CD4-positive, alpha-beta memory T cell (primary cell): Measurements from ENCODE around the gene UBA6. TPM values are rescaled to one million over a fixed set of nuclear protein-coding genes. Genes with fewer than 3 reads are reported as not detected.
"Not testable (repeated sequence)": the region's sequence is repeated elsewhere in the genome, so short reads cannot be mapped to it uniquely, and the experiment has no call there.

Experiments
- CTCF ChIA-PET: fragments of 350-600 bp; sonication (Branson Sonifier 250); formaldehyde crosslinking; loops from one replicate; lab custom pipeline; 2021; ENCODE audit warnings: inconsistent platforms; ENCODE audit not compliant: partially characterized antibody; lab: Charles Lee
- POLR2A ChIA-PET: fragments of 350-600 bp; sonication (Branson Sonifier 250); formaldehyde crosslinking; loops from one replicate; lab custom pipeline; 2021; ENCODE audit not compliant: partially characterized antibody; lab: Charles Lee
- DNase-seq, 5 donors: peaks; one replicate each; pipeline versions ENCODE4 v3.0.0 to v3.0.0-alpha.2; 2020 to 2022; ENCODE audit warnings: mixed read lengths in 1 of 5
- H3K27ac ChIP-seq: one replicate; pipeline ENCODE4 v1.7.0; 2013; ENCODE audit warnings: low read depth, low read length
- H3K27me3 ChIP-seq: 2 replicates; pipeline ENCODE4 v1.7.0; 2013; ENCODE audit warnings: mild to moderate bottlenecking, low read length, moderate library complexity; ENCODE audit not compliant: insufficient read depth
- H3K36me3 ChIP-seq: 2 replicates; pipeline ENCODE4 v1.7.0; 2013; ENCODE audit warnings: mild to moderate bottlenecking, low read length, moderate library complexity; ENCODE audit not compliant: insufficient read depth
- H3K4me1 ChIP-seq: 2 replicates; pipeline ENCODE4 v1.7.0; 2013; ENCODE audit warnings: mild to moderate bottlenecking, low read length, moderate library complexity; ENCODE audit not compliant: insufficient read depth
- H3K4me3 ChIP-seq, 2 donors: one replicate each; pipeline ENCODE4 v1.7.0; 2013; ENCODE audit warnings: low read length in 2 of 2, mild to moderate bottlenecking in 1 of 2
- H3K9me3 ChIP-seq, 2 donors: one replicate each; pipeline ENCODE4 v1.7.0; 2013; ENCODE audit warnings: low read length in 2 of 2, control low read depth in 1 of 2; ENCODE audit not compliant: control insufficient read depth in 1 of 2
- H3K27ac Mint-ChIP-seq, 7 donors: one replicate each; pipeline ENCODE4 v1.8.0; 2020 to 2021; ENCODE audit warnings: mixed read lengths in 7 of 7, mild to moderate bottlenecking in 6 of 7, inconsistent platforms in 3 of 7, moderate library complexity in 3 of 7
- H3K27me3 Mint-ChIP-seq, 2 donors: one replicate each; pipeline ENCODE4 v1.8.0; 2020 to 2021; ENCODE audit warnings: mixed read lengths in 2 of 2
- H3K36me3 Mint-ChIP-seq, 2 donors: one replicate each; pipeline ENCODE4 v1.8.0; 2020 to 2021; ENCODE audit warnings: mixed read lengths in 2 of 2, inconsistent platforms in 1 of 2, mild to moderate bottlenecking in 1 of 2
- H3K4me1 Mint-ChIP-seq, 4 donors: one replicate each; pipeline ENCODE4 v1.8.0; 2020 to 2021; ENCODE audit warnings: mixed read lengths in 4 of 4, mild to moderate bottlenecking in 1 of 4
- H3K4me3 Mint-ChIP-seq, 8 donors: one replicate each; pipeline ENCODE4 v1.8.0; 2020 to 2021; ENCODE audit warnings: mixed read lengths in 8 of 8, mild to moderate bottlenecking in 7 of 8, moderate library complexity in 6 of 8, inconsistent platforms in 3 of 8
- H3K9me3 Mint-ChIP-seq, 8 donors: one replicate each; pipeline ENCODE4 v1.8.0; 2020 to 2021; ENCODE audit warnings: mixed read lengths in 8 of 8, mild to moderate bottlenecking in 5 of 8, inconsistent platforms in 3 of 8, moderate library complexity in 1 of 8
- intact Hi-C: fragments of 100-400 bp; cut with micrococcal nuclease; formaldehyde crosslinking; loops from one replicate; pipeline ENCODE4 v1.15.1; 2023
- polyA plus RNA-seq, 2 donors: library from polyadenylated mRNA; unstranded; fragments of 300-500 nt; fragmentation: Illumina TruSeq; gene quantifications; one replicate each; pipeline ENCODE4 v1.2.3, GENCODE V29; 2021
- total RNA-seq, 2 experiments: library from RNA; stranded (reverse); gene quantifications; one replicate each; pipeline ENCODE4 v1.2.3, GENCODE V29; 2021

UBA6 gene
- total and polyA plus RNA-seq, 4 experiments from 2014 or later = 14.2 to 55.8 (median 42.2) TPM

DNA sequence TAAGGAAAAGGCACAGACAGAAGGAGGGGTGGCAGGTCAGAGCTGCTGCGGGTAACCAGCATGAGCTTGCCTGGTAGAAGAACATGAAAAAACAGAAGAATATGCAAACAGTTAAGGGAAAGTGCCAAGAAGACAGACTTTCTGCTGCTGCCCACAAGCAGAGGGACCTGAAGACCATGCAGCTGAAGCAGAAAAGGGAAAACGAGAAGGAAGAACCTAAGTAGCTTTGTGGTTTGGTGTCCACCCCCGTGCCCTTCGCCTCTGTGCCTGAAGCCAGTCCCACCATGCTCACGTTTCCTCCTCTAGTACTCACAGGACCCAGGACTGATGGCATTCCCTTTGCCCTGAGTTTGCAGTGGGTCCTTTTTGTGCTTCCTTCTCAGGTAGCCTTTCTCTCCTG, 62.8 kb downstream of the UBA6 start:
- Mint-ChIP-seq H3K27me3 (no peaks in the 10 kb centered on the region), H3K36me3 (peaks cover 47 to 48% of the 10 kb centered on the region in 2 donors), H3K27ac (peak overlapping the region in 3 of 7 donors; percentile 35 to 53 (median 42)), H3K9me3 (no peaks in the 10 kb centered on the region), H3K4me3 (no peak overlapping the region), H3K4me1 (peaks cover 0 to 3% (median 0%) of the 10 kb centered on the region in 4 donors)
- DNase-seq = no peak
- intact Hi-C loops = no loop called here
- ChIA-PET CTCF (no interaction called here), POLR2A (no interaction called here)
- H3K36me3 ChIP-seq = peaks cover 21% of the 10 kb centered on the region
- no peak overlapping the region for H3K27ac ChIP-seq
- no peaks in the 10 kb centered on the region for H3K4me1 ChIP-seq
- H3K4me3 ChIP-seq = no peak overlapping the region
- no peaks in the 10 kb centered on the region for H3K27me3 ChIP-seq
- no peaks in the 10 kb centered on the region for H3K9me3 ChIP-seq

DNA sequence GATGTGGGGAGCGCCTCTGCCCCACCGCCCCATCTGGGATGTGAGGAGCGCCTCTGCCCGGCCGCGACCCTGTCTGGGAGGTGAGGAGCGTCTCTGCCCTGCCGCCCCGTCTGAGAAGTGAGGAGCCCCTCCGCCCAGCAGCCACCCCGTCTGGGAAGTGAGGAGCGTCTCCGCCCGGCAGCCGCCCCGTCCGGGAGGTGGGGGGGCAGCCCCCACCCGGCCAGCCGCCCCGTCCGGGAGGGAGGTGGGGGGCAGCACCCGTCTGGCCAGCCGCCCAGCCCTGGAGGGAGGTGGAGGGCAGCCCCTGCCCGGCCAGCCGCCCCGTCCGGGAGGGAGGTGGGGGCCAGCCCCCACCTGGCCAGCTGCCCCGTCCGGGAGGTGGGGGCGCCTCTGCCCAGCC, 64.0 kb downstream of the UBA6 start:
- H3K4me1 Mint-ChIP-seq, POLR2A ChIA-PET, H3K9me3 ChIP-seq, H3K27me3 ChIP-seq, intact Hi-C loops, H3K9me3 Mint-ChIP-seq, H3K4me3 ChIP-seq, CTCF ChIA-PET, DNase-seq, H3K27ac Mint-ChIP-seq, H3K27me3 Mint-ChIP-seq, H3K4me1 ChIP-seq, H3K4me3 Mint-ChIP-seq, H3K27ac ChIP-seq: not testable (repeated sequence)
- H3K36me3 Mint-ChIP-seq = peaks cover 50 to 51% of the 10 kb centered on the region in 2 donors
- peaks cover 32% of the 10 kb centered on the region for H3K36me3 ChIP-seq

DNA sequence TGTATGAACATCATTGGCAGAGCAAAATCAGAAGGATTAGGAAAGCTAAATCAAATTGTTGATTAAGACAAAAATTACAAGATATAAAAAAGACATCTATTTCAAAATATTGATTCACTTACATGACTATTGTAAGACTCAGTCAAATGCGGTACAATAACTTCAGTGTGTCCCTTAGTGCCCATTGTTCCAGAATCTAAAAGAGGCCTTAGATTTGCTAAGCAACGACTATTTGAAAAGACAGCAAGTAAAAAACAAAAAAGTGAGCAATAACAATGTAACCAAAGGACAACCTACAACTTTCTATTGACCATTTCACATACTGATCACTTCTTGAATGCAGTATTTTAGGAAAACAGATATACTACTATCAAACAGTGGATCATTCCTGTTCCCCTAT, 65.6 kb downstream of the UBA6 start:
- Histone ChIP-seq H3K27me3 (no peaks in the 10 kb centered on the region), H3K4me1 (no peaks in the 10 kb centered on the region), H3K4me3 (no peak overlapping the region), H3K27ac (no peak overlapping the region), H3K36me3 (peaks cover 33% of the 10 kb centered on the region), H3K9me3 (no peaks in the 10 kb centered on the region)
- peaks cover 59% of the 10 kb centered on the region in 2 donors for H3K36me3 Mint-ChIP-seq
- peaks cover 0 to 6% (median 0%) of the 10 kb centered on the region in 4 donors for H3K4me1 Mint-ChIP-seq
- DNase-seq = no peak
- no peaks in the 10 kb centered on the region for H3K27me3 Mint-ChIP-seq
- intact Hi-C loops = no loop called here
- no peak overlapping the region for H3K4me3 Mint-ChIP-seq
- peak overlapping the region in 1 of 7 donors; percentile 47 for H3K27ac Mint-ChIP-seq
- CTCF ChIA-PET = no interaction called here
- POLR2A ChIA-PET = no interaction called here
- H3K9me3 Mint-ChIP-seq = no peaks in the 10 kb centered on the region

DNA sequence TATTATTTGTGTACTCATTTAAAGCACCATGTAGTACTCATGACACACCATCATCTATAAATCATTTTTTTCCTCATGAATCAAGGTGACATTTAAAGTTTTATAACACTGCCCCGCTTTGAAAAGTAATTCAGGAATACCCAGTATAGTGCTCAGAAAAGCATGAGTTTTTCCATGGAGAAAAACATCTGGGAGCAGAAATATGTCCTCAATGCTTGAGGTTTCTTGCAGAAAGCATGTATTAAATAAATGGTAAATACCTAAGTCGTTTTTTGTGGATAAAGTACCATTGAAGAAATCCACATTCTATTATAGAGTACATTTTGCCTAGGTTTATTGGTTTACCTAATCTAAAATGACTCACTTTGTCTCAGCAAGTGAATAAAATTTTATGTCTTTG, 66.2 kb downstream of the UBA6 start:
- CTCF ChIA-PET = no interaction called here
- Histone ChIP-seq H3K36me3 (peaks cover 36% of the 10 kb centered on the region), H3K9me3 (no peaks in the 10 kb centered on the region), H3K27me3 (no peaks in the 10 kb centered on the region), H3K4me3 (no peak overlapping the region), H3K27ac (no peak overlapping the region), H3K4me1 (no peaks in the 10 kb centered on the region)
- Mint-ChIP-seq H3K4me1 (peaks cover 0 to 6% (median 0%) of the 10 kb centered on the region in 4 donors), H3K27ac (no peak overlapping the region), H3K36me3 (peaks cover 59 to 61% of the 10 kb centered on the region in 2 donors), H3K4me3 (no peak overlapping the region), H3K9me3 (no peaks in the 10 kb centered on the region), H3K27me3 (no peaks in the 10 kb centered on the region)
- DNase-seq = no peak
- POLR2A ChIA-PET = no interaction called here
- intact Hi-C loops = no loop called here

DNA sequence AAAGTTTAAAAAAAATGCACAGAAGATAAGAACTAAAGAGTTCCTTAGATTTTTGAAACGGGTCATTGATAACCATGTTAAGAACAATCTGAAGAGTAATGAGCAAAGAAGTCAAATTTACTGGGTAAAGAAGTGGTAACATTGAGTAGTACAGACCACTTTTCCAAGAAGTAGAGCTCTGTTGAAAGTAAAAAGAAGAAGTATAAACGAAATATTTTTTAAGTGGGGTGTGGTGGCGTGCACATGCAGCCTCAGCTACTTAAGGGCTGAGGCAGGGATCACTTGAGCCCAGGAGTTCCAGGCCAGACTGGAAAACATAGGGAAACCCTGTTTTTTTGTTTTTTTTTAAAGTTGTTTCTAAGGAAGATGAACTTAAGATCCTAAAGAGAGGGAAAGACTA, 68.5 kb downstream of the UBA6 start:
- Histone ChIP-seq H3K9me3 (no peaks in the 10 kb centered on the region), H3K4me3 (no peak overlapping the region), H3K36me3 (peaks cover 35% of the 10 kb centered on the region), H3K4me1 (no peaks in the 10 kb centered on the region), H3K27me3 (no peaks in the 10 kb centered on the region), H3K27ac (no peak overlapping the region)
- H3K9me3 Mint-ChIP-seq = peaks cover 0 to 1% (median 0%) of the 10 kb centered on the region in 8 donors
- H3K4me3 Mint-ChIP-seq = no peak overlapping the region
- H3K27ac Mint-ChIP-seq = peak overlapping the region in 1 of 7 donors; percentile 70
- peaks cover 56 to 64% of the 10 kb centered on the region in 2 donors for H3K36me3 Mint-ChIP-seq
- intact Hi-C loops = no loop called here
- peaks cover 0 to 6% (median 0%) of the 10 kb centered on the region in 4 donors for H3K4me1 Mint-ChIP-seq
- no peak for DNase-seq
- CTCF ChIA-PET = no interaction called here
- no peaks in the 10 kb centered on the region for H3K27me3 Mint-ChIP-seq
- POLR2A ChIA-PET = no interaction called here

DNA sequence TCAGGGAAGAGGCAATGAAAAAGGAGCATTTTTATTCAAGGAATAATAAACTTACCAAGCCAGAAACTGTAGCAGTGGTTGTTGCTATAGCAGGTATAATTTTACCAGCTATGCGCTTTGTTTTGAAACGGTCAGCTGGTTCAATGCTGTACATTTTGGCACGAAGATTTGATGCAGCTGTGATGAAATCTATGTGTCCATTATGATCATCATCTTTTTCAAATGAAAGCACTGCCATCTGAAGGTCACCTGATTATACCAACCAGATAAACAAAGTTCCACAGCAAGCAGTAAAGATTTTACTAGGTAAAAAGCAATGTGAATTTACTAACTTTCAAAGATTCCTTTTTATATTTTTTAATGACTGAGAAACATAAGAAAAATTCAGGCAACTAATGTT, 76.0 kb downstream of the UBA6 start:
- no peak for DNase-seq
- no peak overlapping the region for H3K4me3 Mint-ChIP-seq
- H3K27ac Mint-ChIP-seq = no peak overlapping the region
- Histone ChIP-seq H3K9me3 (no peaks in the 10 kb centered on the region), H3K4me1 (no peaks in the 10 kb centered on the region), H3K27me3 (no peaks in the 10 kb centered on the region), H3K4me3 (no peak overlapping the region), H3K36me3 (peaks cover 40% of the 10 kb centered on the region), H3K27ac (no peak overlapping the region)
- ChIA-PET CTCF (interaction anchor here (0.9 to 1.5 kb wide), 3 partner anchors 73 to 77 kb away, joined by 3 to 4 read pairs (median 3); no protein-coding TSS in a partner anchor), POLR2A (no interaction called here)
- no peaks in the 10 kb centered on the region for H3K27me3 Mint-ChIP-seq
- H3K9me3 Mint-ChIP-seq = peaks cover 0 to 1% (median 0%) of the 10 kb centered on the region in 8 donors
- peaks cover 55 to 62% of the 10 kb centered on the region in 2 donors for H3K36me3 Mint-ChIP-seq
- intact Hi-C loops = loop anchor here (1.0 kb wide), 1 partner anchor 76 kb away; no protein-coding TSS in a partner anchor
- H3K4me1 Mint-ChIP-seq = no peaks in the 10 kb centered on the region

DNA sequence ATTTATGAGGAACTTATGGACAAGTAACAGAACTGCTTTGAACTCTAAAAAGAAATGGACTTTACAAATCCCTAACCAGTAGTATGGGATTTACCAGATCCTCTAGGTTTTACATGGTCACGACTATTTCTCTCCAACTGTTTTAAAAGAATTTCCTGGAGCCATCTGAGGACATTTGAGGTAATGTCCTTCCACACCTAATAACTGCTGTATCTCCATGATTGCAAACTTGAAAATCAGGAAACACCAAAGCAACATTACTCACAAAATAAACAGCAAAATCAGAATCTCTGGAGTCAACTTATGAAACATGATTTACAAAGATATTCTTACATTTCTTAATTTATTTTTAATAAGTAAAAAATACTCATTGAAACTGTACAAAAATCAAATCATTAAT, 84.5 kb downstream of the UBA6 start:
- POLR2A ChIA-PET = no interaction called here
- Mint-ChIP-seq H3K27me3 (no peaks in the 10 kb centered on the region), H3K4me3 (no peak overlapping the region), H3K27ac (no peak overlapping the region), H3K36me3 (peaks cover 59 to 67% of the 10 kb centered on the region in 2 donors), H3K4me1 (no peaks in the 10 kb centered on the region), H3K9me3 (peaks cover 0 to 15% (median 7%) of the 10 kb centered on the region in 8 donors)
- Histone ChIP-seq H3K27ac (no peak overlapping the region), H3K27me3 (no peaks in the 10 kb centered on the region), H3K4me1 (no peaks in the 10 kb centered on the region), H3K9me3 (no peaks in the 10 kb centered on the region), H3K4me3 (no peak overlapping the region), H3K36me3 (peaks cover 7% of the 10 kb centered on the region)
- CTCF ChIA-PET = no interaction called here
- intact Hi-C loops = no loop called here
- no peak for DNase-seq
